BJ (cell line): ENCODE data around the gene HCN3. TPM values are rescaled to one million over a fixed set of nuclear protein-coding genes. Genes with fewer than 3 reads are reported as not detected.

Source experiments
- CTCF ChIA-PET: fragments of 350-600 bp; formaldehyde crosslinking; extraction: SDS; loops from one replicate; lab custom pipeline; 2021; ENCODE audit warnings: antibody characterized with exemption, inconsistent platforms; lab: Yijun Ruan, JAX
- POLR2A ChIA-PET: fragments of 300-600 bp; sonication (Branson Sonifier 250); formaldehyde crosslinking; extraction: SDS; loops from one replicate; lab custom pipeline; 2021; ENCODE audit warnings: antibody characterized with exemption; lab: Charles Lee
- DNase-seq: peaks from one replicate; pipeline ENCODE4 v3.0.0-alpha.2; 2011; ENCODE audit warnings: low read depth
- H3K27me3 ChIP-seq: 2 replicates; pipeline ENCODE4 v1.6.0; 2011; ENCODE audit warnings: low read length; ENCODE audit not compliant: control insufficient read depth, insufficient read depth
- H3K36me3 ChIP-seq: 2 replicates; pipeline ENCODE4 v1.5.1; 2011; ENCODE audit warnings: low read length; ENCODE audit not compliant: control insufficient read depth, insufficient read depth
- H3K4me3 ChIP-seq: 2 replicates; pipeline ENCODE4 v1.5.1; 2011; ENCODE audit warnings: low read depth, mild to moderate bottlenecking, control low read depth, low read length
- CTCF ChIP-seq: IDR thresholded peaks from 2 replicates; pipeline ENCODE4 v1.5.1; 2011; ENCODE audit warnings: low read depth, mild to moderate bottlenecking, control low read depth, inconsistent platforms, low read length, moderate library complexity; ENCODE audit not compliant: insufficient read depth
- polyA plus RNA-seq: library from polyadenylated mRNA; depleted of rRNA; stranded (reverse); fragments of >200 nt; gene quantifications from 2 replicates; pipeline ENCODE4 v1.2.3, GENCODE V29; 2011

The HCN3 gene
- polyA plus RNA-seq, 1 experiment: 4.0 TPM

GRCh38 chr1:155250633-155251449, 26.4 kb upstream of the HCN3 start:
- DNase-seq: no peak

DNA sequence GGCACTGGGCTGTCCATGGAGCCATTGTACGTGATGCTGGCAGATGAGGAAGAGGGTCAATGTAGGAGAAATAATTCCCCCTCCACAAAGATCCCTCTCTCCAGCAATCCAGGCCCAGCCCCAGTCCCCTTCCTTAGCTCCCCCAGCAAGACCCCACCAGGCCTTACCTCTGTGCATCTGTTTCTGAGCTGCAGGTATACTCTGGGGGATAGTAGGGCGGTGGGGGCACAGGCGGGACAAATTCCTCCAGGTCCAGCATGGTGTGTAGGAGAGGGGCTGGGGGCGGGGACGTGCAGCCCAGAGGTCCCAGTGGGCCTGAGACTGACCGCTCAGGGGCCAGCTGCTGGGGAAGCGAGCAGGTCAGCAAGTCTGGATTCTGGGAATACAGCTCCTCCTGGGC, 25.7 kb upstream of the HCN3 start:
- Histone ChIP-seq H3K36me3 (peaks cover 18% of the 10 kb centered on the region), H3K4me3 (no peak overlapping the region), H3K27me3 (no peaks in the 10 kb centered on the region)
- DNase-seq: no peak
- no peak for TF ChIP-seq CTCF
- ChIA-PET CTCF (interaction anchor here (0.7 to 5.0 kb wide), 35 partner anchors 9 to 478 kb away, joined by 3 to 54 read pairs (median 9); partner anchors contain the start of genes CLK2, FDPS, KRTCAP2 and MTX1), POLR2A (no interaction called here)

More at GRCh38 chr1:155250633-155251449, 26.4 kb upstream of the HCN3 start:
- TF ChIP-seq CTCF: peak; percentile 100
- Histone ChIP-seq H3K27me3 (no peaks in the 10 kb centered on the region), H3K36me3 (peaks cover 17% of the 10 kb centered on the region), H3K4me3 (no peak overlapping the region)
- ChIA-PET CTCF (interaction anchor here (0.6 to 5.0 kb wide), 57 partner anchors 10 to 479 kb away, joined by 3 to 54 read pairs (median 5); partner anchors contain the start of genes CLK2, FDPS, KRTCAP2 and MTX1), POLR2A (interaction anchor here (0.6 kb wide), 1 partner anchor 22 kb away, joined by 3 read pairs; the partner anchor contains the start of gene CLK2)

DNA sequence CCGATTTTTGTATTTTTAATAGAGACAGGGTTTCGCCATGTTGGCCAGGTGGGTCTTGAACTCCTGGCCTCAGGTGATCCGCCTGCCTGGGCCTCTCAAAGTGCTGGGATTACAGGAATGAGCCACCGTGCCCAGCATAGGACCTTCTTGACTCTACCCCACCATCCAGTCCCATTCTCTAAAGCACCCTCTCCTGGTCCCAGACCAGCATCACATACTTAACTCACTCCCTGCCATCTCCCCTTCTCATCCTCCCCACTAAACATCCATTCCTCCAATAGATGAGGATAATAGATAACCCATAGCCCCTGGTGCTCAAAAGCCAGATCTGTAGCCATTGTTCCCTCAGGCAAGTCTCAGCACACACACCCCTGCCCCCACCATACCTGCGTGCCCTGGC, 24.1 kb upstream of the HCN3 start:
- TF ChIP-seq CTCF: peak; percentile 10; the same call in 1 of the 2 replicates
- POLR2A ChIA-PET: no interaction called here
- CTCF ChIA-PET: interaction anchor here (0.6 to 3.3 kb wide), 4 partner anchors 46 to 338 kb away, joined by 3 to 54 read pairs (median 18); partner anchors contain the start of gene THBS3
- H3K36me3 ChIP-seq: peaks cover 12% of the 10 kb centered on the region
- H3K4me3 ChIP-seq: peak overlapping the region; percentile 86; the same call in 1 of the 2 replicates
- no peaks in the 10 kb centered on the region for H3K27me3 ChIP-seq
- DNase-seq: no peak

DNA sequence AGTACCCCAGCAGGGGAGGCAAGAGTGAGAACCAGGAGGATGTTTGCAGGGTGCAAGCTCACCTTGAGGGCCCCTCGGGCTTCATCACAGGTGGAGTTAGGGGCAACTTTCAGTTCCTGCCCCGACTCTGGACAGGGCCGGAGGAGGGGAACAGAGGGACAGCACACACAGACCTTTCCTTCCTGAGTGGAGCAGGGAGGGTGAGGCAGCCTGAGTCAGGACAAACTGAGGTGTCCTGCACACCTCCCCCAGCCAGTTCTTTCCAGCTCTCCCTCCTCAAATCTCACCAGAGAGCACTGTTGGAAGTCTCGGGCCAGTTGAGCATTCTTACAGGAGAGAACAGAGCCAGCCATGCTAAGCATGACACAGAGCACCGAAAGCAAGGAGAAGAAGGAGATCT, 23.5 kb upstream of the HCN3 start:
- ChIA-PET POLR2A (no interaction called here), CTCF (interaction anchor here (1.0 kb wide), 1 partner anchor 60 kb away, joined by 3 read pairs; no protein-coding TSS in a partner anchor)
- H3K4me3 ChIP-seq: peak overlapping the region; percentile 86
- no peaks in the 10 kb centered on the region for H3K27me3 ChIP-seq
- TF ChIP-seq CTCF: no peak
- DNase-seq: no peak
- H3K36me3 ChIP-seq: peaks cover 11% of the 10 kb centered on the region

DNA sequence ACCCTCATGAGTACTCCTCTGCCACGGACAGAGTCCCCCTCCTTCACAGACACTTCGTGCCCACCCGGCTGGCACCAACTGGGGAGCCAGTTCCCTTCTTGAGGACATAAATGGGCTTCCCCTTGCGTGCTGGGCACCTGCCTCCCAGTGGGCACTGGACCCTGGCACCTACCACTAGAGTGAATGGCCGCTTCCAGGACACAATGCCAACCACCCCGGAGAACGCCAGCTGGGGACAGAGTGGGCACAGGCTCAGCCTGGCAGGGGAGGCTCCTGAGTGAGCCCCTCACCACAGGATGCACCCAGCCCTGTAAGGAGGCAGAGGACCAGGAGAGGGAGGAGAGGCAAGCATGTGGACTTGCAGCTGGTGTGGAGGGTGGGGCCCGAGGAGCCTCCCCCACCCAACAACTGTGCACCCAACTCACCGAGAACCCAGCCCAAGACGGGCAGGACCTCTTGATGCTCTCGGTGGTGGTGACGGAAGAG, 23.0 kb upstream of the HCN3 start:
- POLR2A ChIA-PET: no interaction called here
- peaks cover 11% of the 10 kb centered on the region for H3K36me3 ChIP-seq
- no peak for TF ChIP-seq CTCF
- peak overlapping the region; percentile 86 for H3K4me3 ChIP-seq
- no peak for DNase-seq
- CTCF ChIA-PET: interaction anchor here (1.0 kb wide), 1 partner anchor 60 kb away, joined by 3 read pairs; no protein-coding TSS in a partner anchor
- no peaks in the 10 kb centered on the region for H3K27me3 ChIP-seq
